Activated naive CD4-positive, alpha-beta T cell treated with anti-CD3 and anti-CD28 coated beads for 36 hours (primary cell): ENCODE results near the gene NFE2L1. TPM values are rescaled to one million over a fixed set of nuclear protein-coding genes. Genes with fewer than 3 reads are reported as not detected.
"Not testable (repeated sequence)": the region's sequence is repeated elsewhere in the genome, so short reads cannot be mapped to it uniquely, and the experiment has no call there.

Experiments used
- CTCF ChIA-PET: fragments of 350-600 bp; sonication (Branson Sonifier 250); formaldehyde crosslinking; loops from one replicate; lab custom pipeline; 2021; ENCODE audit warnings: antibody characterized with exemption; lab: Charles Lee
- DNase-seq: peaks from one replicate; pipeline ENCODE4 v3.0.0-alpha.2; 2020
- H3K27ac Mint-ChIP-seq: one replicate; pipeline ENCODE4 v1.8.0; 2021; ENCODE audit warnings: mild to moderate bottlenecking, mixed read lengths
- H3K27me3 Mint-ChIP-seq: one replicate; pipeline ENCODE4 v1.8.0; 2021; ENCODE audit warnings: low read depth, mixed read lengths
- H3K36me3 Mint-ChIP-seq: one replicate; pipeline ENCODE4 v1.8.0; 2021; ENCODE audit warnings: low read depth, mixed read lengths
- H3K4me1 Mint-ChIP-seq: one replicate; pipeline ENCODE4 v1.8.0; 2021; ENCODE audit warnings: low read depth, mixed read lengths
- H3K4me3 Mint-ChIP-seq: one replicate; pipeline ENCODE4 v1.8.0; 2021; ENCODE audit warnings: mild to moderate bottlenecking, moderate library complexity, mixed read lengths
- H3K9me3 Mint-ChIP-seq: one replicate; pipeline ENCODE4 v1.8.0; 2021; ENCODE audit warnings: mixed read lengths
- intact Hi-C: fragments of 100-400 bp; cut with micrococcal nuclease; formaldehyde crosslinking; loops from one replicate; pipeline ENCODE4 v1.15.1; 2023
- total RNA-seq, 2 experiments: library from RNA; stranded (reverse); gene quantifications; one replicate each; pipeline ENCODE4 v1.2.3, GENCODE V29; 2021

Gene NFE2L1
- total RNA-seq, 2 experiments from 2014 or later: 95.2 to 102 TPM

DNA sequence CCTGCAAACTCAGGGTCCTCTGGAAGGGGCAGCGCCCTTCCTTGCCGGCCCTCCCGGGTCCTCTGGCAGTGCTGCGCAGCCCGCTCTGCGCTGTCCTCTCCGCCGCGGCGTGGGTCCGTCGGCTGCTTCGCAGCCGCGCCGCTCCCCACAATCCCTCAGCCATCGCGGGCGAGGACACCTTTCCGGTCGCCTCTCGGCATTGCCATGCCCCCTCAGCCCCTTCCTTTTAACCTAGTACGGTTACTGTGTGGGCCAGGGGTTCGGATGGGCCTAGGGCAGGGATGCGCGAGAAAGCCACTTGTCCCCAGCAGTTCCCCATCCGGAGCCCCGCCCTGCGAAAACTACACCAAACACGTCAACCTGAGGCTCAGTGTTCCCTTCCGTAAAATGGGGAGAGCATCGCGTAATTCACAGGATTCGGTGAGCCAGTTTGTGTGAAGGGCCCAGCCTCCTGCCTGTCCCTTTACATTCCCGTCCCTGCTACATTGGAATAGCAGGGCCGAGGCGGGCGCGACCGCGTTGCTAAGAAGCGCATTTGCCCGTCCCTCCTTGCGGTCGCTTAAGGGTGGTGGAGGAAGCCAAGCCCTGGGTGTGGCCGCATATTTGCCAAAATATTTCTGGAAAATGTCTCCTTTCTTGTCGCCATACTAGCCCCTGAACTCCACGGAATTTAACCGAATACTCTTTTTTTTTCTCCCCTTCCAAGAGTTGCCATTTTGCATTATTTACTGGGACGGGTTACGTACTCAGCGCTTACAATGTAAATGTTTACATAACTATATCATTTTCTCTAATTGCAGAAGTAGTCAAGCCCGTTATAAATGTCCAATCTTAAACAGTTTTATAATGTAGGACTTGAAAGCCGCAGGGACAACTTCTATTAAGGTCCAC, 23.8 kb upstream of the NFE2L1 start:
- peaks cover 19% of the 10 kb centered on the region for H3K27me3 Mint-ChIP-seq
- DNase-seq: peak; percentile 59
- CTCF ChIA-PET: interaction anchor here (0.7 to 4.6 kb wide), 23 partner anchors 13 to 569 kb away, joined by 3 to 67 read pairs (median 5); partner anchors contain the start of genes COPZ2, HOXB5 and NFE2L1
- H3K4me3 Mint-ChIP-seq: peak overlapping the region; percentile 81
- H3K4me1 Mint-ChIP-seq: peaks cover 23% of the 10 kb centered on the region
- no peak overlapping the region for H3K27ac Mint-ChIP-seq
- intact Hi-C loops: loop anchor here (1.0 to 10.0 kb wide), 8 partner anchors 24 to 594 kb away; partner anchors contain the start of genes CBX1, CDK5RAP3 and NFE2L1
- no peaks in the 10 kb centered on the region for H3K36me3 Mint-ChIP-seq
- no peaks in the 10 kb centered on the region for H3K9me3 Mint-ChIP-seq

DNA sequence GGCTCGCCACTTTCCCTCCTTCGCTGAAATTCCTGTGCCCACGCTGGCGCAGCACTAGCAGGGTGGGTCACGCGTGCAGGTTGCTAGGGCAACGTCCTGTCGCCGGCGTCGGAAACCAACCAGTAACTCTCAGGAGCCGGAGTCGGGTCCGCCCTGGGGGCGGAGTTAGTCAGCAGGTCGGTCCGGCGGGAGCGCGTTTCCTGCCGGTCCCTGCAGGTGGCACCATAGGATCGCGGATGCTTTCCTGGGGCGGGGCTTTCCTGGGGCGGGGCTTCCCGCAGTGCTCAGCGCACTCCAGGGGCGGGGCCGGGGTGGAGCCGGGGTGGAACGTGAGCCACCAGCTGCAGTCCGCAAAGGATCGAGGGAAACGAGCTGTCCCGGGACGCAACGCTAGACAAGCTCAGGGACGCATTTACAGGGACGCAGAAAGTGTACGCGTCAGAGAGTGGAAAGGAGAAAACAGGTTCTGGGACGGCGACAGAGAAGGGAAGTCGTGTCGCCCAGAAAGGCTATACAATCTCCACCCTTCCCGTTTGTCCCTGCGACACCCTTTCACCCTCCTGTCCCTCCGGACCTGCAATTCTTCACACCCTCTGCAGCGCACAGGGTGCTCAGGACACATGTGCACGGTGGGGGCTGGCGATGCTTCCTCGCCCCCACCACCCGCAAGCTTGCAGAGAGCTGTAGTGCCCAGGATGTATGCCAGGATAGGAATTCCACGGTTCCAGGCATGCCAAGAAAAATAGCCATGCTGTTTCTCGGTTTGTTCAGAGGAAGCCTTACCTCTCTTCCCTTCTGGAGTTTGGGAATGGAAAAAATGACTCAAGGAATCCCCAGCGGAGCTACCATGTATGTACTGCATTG, 22.9 kb upstream of the NFE2L1 start:
- peak; percentile 98 for DNase-seq
- Mint-ChIP-seq H3K27me3 (peaks cover 19% of the 10 kb centered on the region), H3K4me1 (peaks cover 23% of the 10 kb centered on the region), H3K9me3 (no peaks in the 10 kb centered on the region), H3K36me3 (no peaks in the 10 kb centered on the region), H3K27ac (no peak overlapping the region), H3K4me3 (peak overlapping the region; percentile 81)
- CTCF ChIA-PET: interaction anchor here (0.6 to 4.6 kb wide), 33 partner anchors 10 to 568 kb away, joined by 3 to 67 read pairs (median 5); partner anchors contain the start of genes COPZ2, HOXB5 and NFE2L1
- intact Hi-C loops: loop anchor here (1.0 to 10.0 kb wide), 8 partner anchors 23 to 594 kb away; partner anchors contain the start of genes CBX1, CDK5RAP3 and NFE2L1

DNA sequence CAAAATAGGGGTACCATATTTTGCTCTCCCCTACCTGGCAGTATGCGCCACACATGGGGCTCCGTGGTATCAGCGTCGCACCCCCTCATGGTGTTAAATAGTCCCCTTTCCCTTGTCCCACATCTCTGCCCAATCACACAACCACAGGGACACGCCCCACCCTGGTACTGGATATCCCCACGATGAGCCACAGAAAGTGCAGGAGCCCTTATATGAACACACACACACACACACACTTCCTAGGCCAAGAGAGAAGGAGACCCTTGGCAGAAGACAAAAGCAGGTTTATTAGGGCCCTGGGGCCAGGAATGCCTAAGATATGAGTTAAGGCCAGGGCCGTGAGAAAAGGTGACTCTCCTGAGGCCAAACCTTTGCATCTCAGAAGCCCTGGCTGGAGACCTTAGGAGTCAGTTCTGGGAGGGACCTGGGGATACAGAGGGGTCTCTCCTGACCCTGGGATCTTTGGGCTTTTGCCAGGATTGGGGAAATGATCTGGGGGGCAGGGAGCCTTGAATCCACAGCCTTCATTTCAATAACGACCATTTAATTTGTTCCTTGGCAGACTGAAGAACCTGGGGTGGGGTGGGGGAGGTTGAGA, 22.2 kb upstream of the NFE2L1 start:
- H3K4me1 Mint-ChIP-seq: peaks cover 23% of the 10 kb centered on the region
- H3K27me3 Mint-ChIP-seq: peaks cover 22% of the 10 kb centered on the region
- no peak for DNase-seq
- H3K27ac Mint-ChIP-seq: no peak overlapping the region
- H3K36me3 Mint-ChIP-seq: no peaks in the 10 kb centered on the region
- CTCF ChIA-PET: interaction anchor here (0.6 to 4.6 kb wide), 39 partner anchors 10 to 601 kb away, joined by 3 to 67 read pairs (median 5); partner anchors contain the start of genes COPZ2, HOXB5 and NFE2L1
- intact Hi-C loops: loop anchor here (1.0 to 10.0 kb wide), 8 partner anchors 22 to 593 kb away; partner anchors contain the start of genes CBX1, CDK5RAP3 and NFE2L1
- H3K4me3 Mint-ChIP-seq: peak overlapping the region; percentile 81
- H3K9me3 Mint-ChIP-seq: no peaks in the 10 kb centered on the region

- Mint-ChIP-seq H3K36me3 (no peaks in the 10 kb centered on the region), H3K4me1 (peaks cover 23% of the 10 kb centered on the region), H3K9me3 (no peaks in the 10 kb centered on the region), H3K27ac (no peak overlapping the region), H3K4me3 (peak overlapping the region; percentile 18), H3K27me3 (peaks cover 22% of the 10 kb centered on the region)
- intact Hi-C loops: loop anchor here (10.0 kb wide), 1 partner anchor 308 kb away; no protein-coding TSS in a partner anchor
- CTCF ChIA-PET: interaction anchor here (0.6 to 4.6 kb wide), 28 partner anchors 10 to 600 kb away, joined by 3 to 67 read pairs (median 5); partner anchors contain the start of genes COPZ2, HOXB5 and NFE2L1
- peak; percentile 77 for DNase-seq
Observed at GRCh38 chr17:48026502-48027321, 21.4 kb upstream of the NFE2L1 start.

- intact Hi-C loops: loop anchor here (10.0 kb wide), 1 partner anchor 307 kb away; no protein-coding TSS in a partner anchor
- H3K27ac Mint-ChIP-seq: no peak overlapping the region
- no peak for DNase-seq
- no peaks in the 10 kb centered on the region for H3K36me3 Mint-ChIP-seq
- H3K4me3 Mint-ChIP-seq: no peak overlapping the region
- peaks cover 20% of the 10 kb centered on the region for H3K27me3 Mint-ChIP-seq
- H3K4me1 Mint-ChIP-seq: peaks cover 23% of the 10 kb centered on the region
- CTCF ChIA-PET: interaction anchor here (0.6 to 4.6 kb wide), 24 partner anchors 10 to 356 kb away, joined by 3 to 67 read pairs (median 5); partner anchors contain the start of genes COPZ2 and NFE2L1
- H3K9me3 Mint-ChIP-seq: no peaks in the 10 kb centered on the region
Observed at GRCh38 chr17:48027322-48027981, 20.7 kb upstream of the NFE2L1 start.

GRCh38 chr17:48028736-48029135, 19.4 kb upstream of the NFE2L1 start:
- Mint-ChIP-seq H3K4me1 (peaks cover 21% of the 10 kb centered on the region), H3K27ac (no peak overlapping the region), H3K36me3 (no peaks in the 10 kb centered on the region), H3K4me3 (no peak overlapping the region), H3K9me3 (no peaks in the 10 kb centered on the region), H3K27me3 (peaks cover 22% of the 10 kb centered on the region)
- CTCF ChIA-PET: interaction anchor here (0.5 to 4.6 kb wide), 4 partner anchors 18 to 102 kb away, joined by 3 to 34 read pairs (median 4); no protein-coding TSS in a partner anchor
- DNase-seq: no peak
- intact Hi-C loops: loop anchor here (10.0 kb wide), 1 partner anchor 306 kb away; no protein-coding TSS in a partner anchor

DNA sequence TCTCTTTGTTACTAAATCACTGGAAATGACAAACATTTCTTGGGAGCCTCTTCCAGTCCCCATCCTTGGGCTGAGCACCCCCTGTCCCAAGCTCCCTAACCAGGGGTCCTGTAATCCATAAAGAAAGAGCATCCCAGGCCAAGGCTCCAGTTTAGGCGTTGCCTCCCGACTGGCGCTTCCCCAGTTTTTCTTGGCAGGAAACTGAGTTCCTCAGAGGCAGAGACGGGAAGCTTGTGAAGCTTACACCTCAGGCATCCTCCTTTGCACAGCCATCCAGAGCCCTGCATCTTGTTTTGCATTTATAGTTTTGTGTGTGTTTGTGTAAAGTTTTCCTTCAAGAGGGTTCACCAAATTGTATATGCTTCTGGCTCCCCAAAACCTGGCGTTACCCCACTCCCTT, 17.6 kb upstream of the NFE2L1 start:
- Mint-ChIP-seq H3K27me3 (peaks cover 15% of the 10 kb centered on the region), H3K4me3 (no peak overlapping the region), H3K36me3 (no peaks in the 10 kb centered on the region), H3K27ac (no peak overlapping the region), H3K9me3 (no peaks in the 10 kb centered on the region), H3K4me1 (peaks cover 9% of the 10 kb centered on the region)
- intact Hi-C loops: no loop called here
- CTCF ChIA-PET: interaction anchor here (0.6 to 2.4 kb wide), 6 partner anchors 26 to 278 kb away, joined by 3 to 13 read pairs (median 4); partner anchors contain the start of gene SNX11
- DNase-seq: no peak

DNA sequence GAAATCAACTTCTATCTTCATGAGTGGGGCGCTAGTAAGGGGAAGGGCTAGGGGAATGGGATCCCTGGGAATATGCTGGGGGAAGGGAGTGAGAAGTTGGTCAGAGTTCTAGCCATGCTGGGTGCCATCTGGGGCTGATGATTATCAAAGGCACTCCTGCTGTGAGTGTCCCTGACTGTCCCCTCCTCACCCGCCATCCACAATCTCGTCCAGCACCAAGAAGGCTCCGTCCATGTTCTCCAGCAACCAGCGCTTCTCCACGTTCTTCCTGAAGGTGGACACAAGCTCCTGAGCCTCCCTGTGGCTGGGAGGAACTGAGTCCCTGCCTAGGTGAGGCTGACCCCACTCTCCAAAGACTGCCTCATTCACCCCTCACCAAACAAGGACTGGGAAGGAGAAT, 16.2 kb upstream of the NFE2L1 start:
- CTCF ChIA-PET: interaction anchor here (0.6 to 1.3 kb wide), 4 partner anchors 18 to 277 kb away, joined by 3 to 4 read pairs (median 4); partner anchors contain the start of gene SNX11
- Mint-ChIP-seq H3K27me3 (peaks cover 19% of the 10 kb centered on the region), H3K4me3 (no peak overlapping the region), H3K9me3 (no peaks in the 10 kb centered on the region), H3K4me1 (peaks cover 2% of the 10 kb centered on the region), H3K27ac (no peak overlapping the region), H3K36me3 (no peaks in the 10 kb centered on the region)
- DNase-seq: no peak
- intact Hi-C loops: no loop called here

GRCh38 chr17:48034734-48035133, 13.4 kb upstream of the NFE2L1 start:
- H3K4me3 Mint-ChIP-seq, H3K9me3 Mint-ChIP-seq, H3K36me3 Mint-ChIP-seq, H3K27ac Mint-ChIP-seq, intact Hi-C loops, H3K4me1 Mint-ChIP-seq, DNase-seq: not testable (repeated sequence)
- CTCF ChIA-PET: interaction anchor here (1.0 to 2.3 kb wide), 3 partner anchors 9 to 41 kb away, joined by 5 to 16 read pairs (median 8); no protein-coding TSS in a partner anchor
- H3K27me3 Mint-ChIP-seq: peaks cover 34% of the 10 kb centered on the region

DNA sequence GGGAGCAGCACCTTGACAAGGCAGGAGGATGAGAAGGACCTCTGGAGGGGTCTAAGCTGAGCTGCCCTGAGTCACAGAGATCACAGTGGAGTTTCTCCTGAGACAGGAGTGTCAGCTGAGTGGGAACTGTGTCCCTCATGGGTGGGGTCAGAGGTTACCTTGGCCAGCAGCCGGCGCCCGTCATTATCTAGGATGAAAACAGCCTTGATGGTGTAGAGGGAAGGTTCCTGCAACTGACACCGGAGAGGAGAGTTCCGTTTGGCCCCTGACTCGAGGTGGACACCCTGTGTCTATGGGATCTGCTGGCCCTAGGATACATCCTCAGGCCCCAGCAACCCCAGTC, 11.5 kb upstream of the NFE2L1 start:
- H3K27me3 Mint-ChIP-seq: peaks cover 32% of the 10 kb centered on the region
- peak overlapping the region; percentile 75 for H3K4me3 Mint-ChIP-seq
- H3K36me3 Mint-ChIP-seq: no peaks in the 10 kb centered on the region
- H3K9me3 Mint-ChIP-seq: no peaks in the 10 kb centered on the region
- intact Hi-C loops: loop anchor here (1.0 kb wide), 2 partner anchors 12 to 38 kb away; partner anchors contain the start of gene NFE2L1
- CTCF ChIA-PET: interaction anchor here (0.8 to 4.4 kb wide), 16 partner anchors 8 to 192 kb away, joined by 3 to 37 read pairs (median 3); partner anchors contain the start of gene SNX11
- H3K4me1 Mint-ChIP-seq: peaks cover 7% of the 10 kb centered on the region
- H3K27ac Mint-ChIP-seq: no peak overlapping the region
- no peak for DNase-seq
